HG02840 (cell line): ENCODE results near the gene DDX54.

Experiments used
- ATAC-seq: cut with Tn5 transposase; IDR thresholded peaks from one replicate; pipeline ENCODE4 v1.9.1; 2021; ENCODE audit warnings: mild to moderate bottlenecking, moderate library complexity, moderate number of reproducible peaks; ENCODE audit not compliant: unreplicated experiment, low FRiP score

DDX54 gene

DNA sequence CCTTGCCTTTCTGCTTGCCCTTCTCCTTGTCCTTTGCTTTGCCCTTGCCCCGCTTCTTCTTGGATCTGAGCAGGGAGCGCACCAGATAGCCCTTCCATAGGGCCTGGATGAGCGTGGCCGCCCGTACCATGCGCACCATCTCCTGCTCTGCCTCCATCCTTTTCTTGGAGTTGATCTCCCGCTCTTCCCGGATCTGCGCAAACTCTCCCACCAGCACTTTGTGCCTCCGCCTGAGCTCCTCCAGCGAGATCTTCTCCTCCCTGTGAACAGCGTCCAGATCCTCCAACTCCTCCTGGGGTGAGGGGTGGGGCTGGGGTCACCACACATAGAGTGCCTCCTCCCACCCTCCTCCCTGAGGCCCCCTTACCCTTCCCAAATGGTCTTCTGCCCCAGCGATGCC, 10.3 kb upstream of the DDX54 start:
- ATAC-seq = no peak

DNA sequence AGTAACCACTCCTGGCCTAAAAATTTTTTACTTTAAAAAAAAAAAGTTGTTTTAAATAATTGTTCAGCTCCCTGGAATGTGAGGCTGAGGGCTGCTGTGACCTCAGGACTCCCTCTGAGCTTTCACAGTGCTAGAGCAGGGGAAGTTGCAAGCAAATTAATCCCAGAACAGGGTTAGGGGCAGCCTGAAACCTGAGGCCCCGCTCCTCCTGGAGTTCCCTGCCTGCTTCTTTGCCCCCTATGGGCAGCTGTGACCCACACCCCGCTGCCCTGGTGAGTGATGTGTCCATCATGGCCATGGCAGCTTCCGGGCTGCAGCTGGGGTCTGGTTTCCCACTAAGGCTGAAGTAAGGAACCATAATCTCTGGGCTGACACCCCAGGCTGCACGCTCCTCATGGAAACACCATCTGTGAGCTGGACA, 9.7 kb upstream of the DDX54 start:
- no peak for ATAC-seq

DNA sequence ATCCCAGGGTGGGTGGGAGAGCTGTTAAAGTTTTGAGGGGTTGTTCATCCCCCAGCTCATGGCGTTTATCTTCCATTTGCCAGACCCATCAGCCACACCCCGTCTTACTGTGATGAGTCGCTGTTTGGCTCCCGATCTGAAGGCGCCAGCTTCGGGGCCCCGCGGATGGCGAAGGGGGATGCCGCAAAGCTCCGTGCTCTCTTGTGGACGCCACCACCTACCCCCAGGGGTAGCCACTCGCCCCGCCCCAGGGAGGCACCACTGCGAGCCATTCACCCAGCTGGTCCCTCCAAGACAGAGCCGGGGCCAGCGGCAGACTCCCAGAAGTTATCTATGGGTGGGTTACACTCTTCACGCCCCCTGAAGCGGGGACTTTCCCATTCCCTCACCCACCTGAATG, 5.9 kb upstream of the DDX54 start:
- ATAC-seq = no peak

DNA sequence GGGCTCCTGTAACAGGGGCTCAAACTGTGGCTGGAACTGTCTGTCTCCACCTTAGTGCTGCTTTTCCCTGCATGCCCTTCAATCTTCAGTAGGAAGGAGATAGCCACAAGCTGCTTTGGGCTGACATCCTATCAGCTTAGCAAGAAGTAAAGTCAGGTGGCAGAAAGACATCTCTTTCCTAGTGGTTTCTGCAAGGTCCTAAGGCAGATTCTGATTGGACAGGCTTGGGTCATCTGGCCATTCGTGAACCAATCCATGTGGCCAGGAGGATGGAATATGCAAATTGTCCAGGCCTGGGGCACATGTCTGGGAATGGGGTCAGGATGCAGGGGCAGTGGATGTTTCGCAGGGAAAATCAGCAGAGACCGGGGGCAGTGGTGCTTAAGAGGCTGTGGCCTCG, 5.5 kb upstream of the DDX54 start:
- no peak for ATAC-seq

- ATAC-seq = no peak
These were observed 4.1 kb upstream of the DDX54 start for GRCh38 chr12:113189361-113189760.

GRCh38 chr12:113186666-113187325, 1.5 kb upstream of the DDX54 start:
- no peak for ATAC-seq

GRCh38 chr12:113186033-113186365, 721 bp upstream of the DDX54 start:
- ATAC-seq = no peak

DNA sequence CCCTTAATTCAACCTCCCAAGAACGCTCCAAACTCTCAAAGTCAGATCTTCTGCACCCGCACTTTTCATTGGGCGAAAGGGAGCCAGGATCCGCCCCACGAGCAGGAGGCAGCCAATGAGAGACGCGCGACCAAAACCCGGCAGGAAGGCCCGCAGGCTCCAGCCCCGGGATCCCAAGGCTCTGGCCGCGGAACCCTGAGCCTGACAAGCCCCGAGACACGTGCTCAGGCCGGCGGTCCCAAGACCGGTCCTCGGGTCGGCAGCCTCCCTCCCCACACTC, 438 bp downstream of the DDX54 start:
- peak; percentile 79 for ATAC-seq

DNA sequence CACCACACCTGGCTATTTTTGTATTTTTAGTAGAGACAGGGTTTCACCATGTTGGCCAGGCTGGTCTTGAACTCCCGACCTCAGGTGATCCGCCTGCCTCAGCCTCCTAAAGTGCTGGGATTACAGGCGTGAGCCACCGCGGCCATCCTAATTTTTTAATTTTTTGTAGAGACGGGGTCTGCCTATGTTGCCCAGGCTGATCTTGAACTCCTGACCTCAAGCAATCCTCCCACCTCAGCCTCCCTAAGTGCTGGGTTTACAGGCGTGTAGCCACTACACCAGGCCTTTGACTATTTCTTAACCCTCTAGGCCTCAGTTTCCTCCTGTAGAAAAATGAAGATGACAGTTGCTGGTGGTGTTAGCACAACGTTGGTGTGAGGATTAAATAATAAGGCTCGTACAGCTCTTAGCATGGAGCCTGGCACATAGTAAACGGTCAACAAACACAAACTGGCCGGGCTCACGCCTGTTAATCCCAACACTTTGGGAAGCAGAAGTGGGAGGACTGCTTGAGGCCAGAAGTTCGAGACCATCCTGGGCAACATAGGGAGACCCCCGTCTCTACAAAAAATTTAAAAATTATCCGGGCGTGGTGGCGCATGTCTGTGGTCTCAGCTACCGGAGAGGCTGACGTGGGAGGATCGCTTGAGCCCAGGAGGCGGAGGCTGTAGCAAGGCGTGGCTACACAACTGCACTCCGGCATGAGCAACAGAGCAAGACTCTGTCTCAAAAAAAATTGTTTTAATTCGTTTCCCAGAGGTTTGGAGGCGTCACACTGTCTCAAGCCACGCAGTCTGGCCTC, 979 bp downstream of the DDX54 start:
- ATAC-seq = peak; percentile 48

GRCh38 chr12:113183030-113183589, 2.2 kb downstream of the DDX54 start:
- ATAC-seq = no peak

GRCh38 chr12:113181975-113182374, 3.3 kb downstream of the DDX54 start:
- ATAC-seq = no peak

- ATAC-seq = no peak
These were observed 4.9 kb downstream of the DDX54 start for GRCh38 chr12:113180333-113180732.

GRCh38 chr12:113179023-113179422, 6.3 kb downstream of the DDX54 start:
- ATAC-seq = no peak

DNA sequence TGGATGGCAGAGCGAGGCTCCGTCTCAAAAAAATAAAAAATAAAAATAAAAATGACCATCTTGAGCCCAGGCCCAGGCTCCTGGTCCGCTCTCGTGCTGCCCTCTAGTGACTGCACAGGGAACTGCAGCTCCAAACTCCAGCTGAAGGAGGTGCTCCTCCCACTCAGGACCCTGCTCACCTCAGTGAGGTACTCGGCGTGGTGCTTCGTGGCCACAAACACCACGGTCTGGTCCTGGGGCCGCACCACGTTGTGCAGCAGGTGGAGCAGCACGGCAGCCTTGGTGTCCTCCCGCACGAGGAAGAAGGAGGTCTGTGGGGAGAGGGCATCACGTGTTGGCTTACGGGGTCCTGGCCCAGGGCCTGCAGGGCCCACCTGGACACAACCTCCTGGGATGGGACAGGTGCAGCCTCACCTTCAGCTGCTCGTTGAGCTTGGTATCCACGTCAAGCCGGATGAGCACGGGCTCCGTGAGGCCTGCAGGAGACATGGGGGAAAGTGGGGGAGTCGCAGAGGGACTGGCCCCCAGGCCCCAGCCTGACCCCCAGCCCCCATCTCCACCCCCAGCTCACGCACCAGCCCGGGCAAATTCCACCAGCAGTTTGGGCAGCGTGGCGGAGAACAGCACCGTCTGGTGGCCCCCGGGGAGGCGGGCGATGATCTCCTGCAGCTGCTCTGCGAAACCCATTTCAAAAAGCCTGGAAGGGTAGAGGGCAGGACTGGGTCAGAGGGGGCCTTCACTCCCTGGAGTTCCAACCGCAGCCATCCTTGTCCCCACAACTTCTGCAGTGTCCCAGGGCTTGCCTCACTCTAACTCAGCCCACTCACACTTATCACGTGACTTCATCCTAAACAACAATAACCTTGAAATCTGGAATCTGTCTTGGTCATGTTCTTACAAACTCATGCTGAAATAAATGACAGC, 10.6 kb downstream of the DDX54 start:
- no peak for ATAC-seq

GRCh38 chr12:113173081-113173698, 12.1 kb downstream of the DDX54 start:
- ATAC-seq = peak; percentile 65

GRCh38 chr12:113172185-113172584, 13.1 kb downstream of the DDX54 start:
- no peak for ATAC-seq

- ATAC-seq = no peak
These were observed 13.7 kb downstream of the DDX54 start for GRCh38 chr12:113171543-113171942.

DNA sequence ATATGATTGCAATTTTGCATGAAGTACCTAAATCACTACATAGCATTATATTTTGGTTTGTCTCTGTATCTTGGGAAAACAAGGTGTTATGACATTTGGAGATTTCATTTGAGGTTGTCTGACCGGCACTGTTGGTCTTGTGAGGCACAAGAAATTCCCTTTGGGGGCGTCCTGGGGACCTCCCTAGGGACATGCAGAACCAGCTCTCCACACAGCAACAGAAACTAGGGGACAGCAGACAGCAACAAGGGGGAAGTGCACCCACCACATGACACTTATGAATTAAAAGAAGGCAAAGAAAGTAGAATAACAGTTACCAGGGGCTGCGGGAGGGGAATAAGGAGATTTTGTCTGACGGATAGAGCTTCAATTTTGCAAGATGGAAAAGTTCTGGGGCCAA, 14.4 kb downstream of the DDX54 start:
- ATAC-seq = no peak

- ATAC-seq = no peak
These were observed 14.8 kb downstream of the DDX54 start for GRCh38 chr12:113170457-113170856.

- no peak for ATAC-seq
These were observed 15.6 kb downstream of the DDX54 start for GRCh38 chr12:113169697-113170096.

GRCh38 chr12:113167868-113168267, 17.4 kb downstream of the DDX54 start:
- ATAC-seq = no peak
